Measurements from ENCODE around the gene SAMD13. TPM values are rescaled to one million over a fixed set of nuclear protein-coding genes. Genes with fewer than 3 reads are reported as not detected.

Gene SAMD13
- total and polyA plus RNA-seq, 2 of the 8 experiments (the other 6 are each of a cell fraction or from before 2014, with no cell fraction given), result 0.86 to 2.3 TPM

DNA sequence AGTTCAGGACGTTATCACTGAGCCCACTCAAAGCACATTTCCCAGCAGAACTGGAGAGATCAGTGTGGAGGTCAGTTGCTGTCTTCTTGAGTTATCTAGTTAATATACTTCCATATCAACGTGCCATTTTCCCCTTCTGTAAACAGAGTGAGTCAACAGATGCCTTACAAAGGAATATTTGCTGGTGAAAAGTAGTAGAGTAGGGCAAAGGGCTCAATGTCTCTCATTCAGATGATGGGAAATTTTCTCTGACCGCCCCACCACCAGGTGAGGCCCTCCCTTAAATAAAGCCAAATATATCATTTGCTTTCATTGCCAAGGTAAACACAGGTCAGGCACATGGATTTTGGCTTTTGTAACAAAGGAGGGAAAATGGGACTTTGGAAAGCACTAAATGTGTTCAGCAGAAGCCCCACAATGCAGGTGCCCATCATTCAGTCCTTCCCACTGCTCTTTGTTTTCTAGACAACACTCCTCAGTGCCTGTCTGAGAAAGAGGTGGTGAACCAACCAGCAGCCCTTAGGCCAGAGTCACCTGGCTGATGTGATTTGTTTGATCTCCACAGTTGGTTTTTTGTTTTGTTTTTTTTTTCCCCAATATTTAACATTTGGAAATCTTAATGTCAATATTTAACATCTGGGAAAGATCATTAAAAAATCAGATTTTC is 40.5 kb upstream of the SAMD13 start:
- H3K9ac ChIP-seq (replicated peaks in 1 of 4; ENCODE audit: extremely low read depth in 1 of 4, low read depth in 3 of 4, low read length in 3 of 4), result no peak overlapping the region
- H3K4me2 ChIP-seq (ENCODE audit: insufficient read depth in 1 of 2, low read depth in 2 of 2, low read length in 2 of 2), result no peak overlapping the region
- H4K91ac ChIP-seq (replicated peaks; ENCODE audit: insufficient read length, low read length), result no peak overlapping the region
- no peak overlapping the region for H3K23ac ChIP-seq (ENCODE audit: insufficient read length)
- no peaks in the 10 kb centered on the region for H3K36me3 ChIP-seq (ENCODE audit: control insufficient read depth in 2 of 4, insufficient read depth in 4 of 4, low read length in 3 of 4)
- no peak overlapping the region for H2BK12ac ChIP-seq (ENCODE audit: low read depth, low read length)
- H3K4me3 ChIP-seq (ENCODE audit: extremely low read depth in 1 of 4, insufficient read depth in 2 of 4, low read depth in 3 of 4, low read length in 4 of 4), result no peak overlapping the region
- H3K4ac ChIP-seq (replicated peaks; ENCODE audit: insufficient read length, low read depth, low read length), result no peak overlapping the region
- H3K9me3 ChIP-seq (ENCODE audit: insufficient read depth in 2 of 2, low read depth in 1 of 2, low read length in 1 of 2), result no peaks in the 10 kb centered on the region
- H2BK5ac ChIP-seq (ENCODE audit: low read depth, low read length), result no peak overlapping the region
- POLR2A ChIA-PET (ENCODE audit: partially characterized antibody), result no interaction called here
- H3K23me2 ChIP-seq (ENCODE audit: low read depth, low read length), result no peaks in the 10 kb centered on the region
- H2AFZ ChIP-seq (ENCODE audit: low read length), result 0 out of 2 replicates have a peak overlapping the region, but pooled peaks have one; percentile 62
- H4K8ac ChIP-seq (ENCODE audit: extremely low read depth, insufficient read depth, low read length), result no peak overlapping the region
- FAIRE-seq (no peak), DNase-seq (ENCODE audit: low read depth in 1 of 2, low spot score in 2 of 2) (no peak)
- H2AK5ac ChIP-seq (ENCODE audit: low read depth, low read length), result no peak overlapping the region
- H3K18ac ChIP-seq (ENCODE audit: extremely low read depth, low read length), result no peak overlapping the region
- no peaks in the 10 kb centered on the region for H3K79me1 ChIP-seq (ENCODE audit: low read depth, low read length)
- H3K14ac ChIP-seq (ENCODE audit: insufficient read length), result no peak overlapping the region
- no peak overlapping the region for H2BK20ac ChIP-seq (ENCODE audit: low read length)
- no peak overlapping the region for H4K5ac ChIP-seq (ENCODE audit: insufficient read length, low read depth, low read length)
- H3K4me1 ChIP-seq (replicated peaks in 1 of 4; ENCODE audit: control insufficient read depth in 3 of 4, insufficient read depth in 4 of 4, low read length in 3 of 4), result no peaks in the 10 kb centered on the region
- no peak overlapping the region for H2BK15ac ChIP-seq (ENCODE audit: low read length)
- no peak overlapping the region for H2BK120ac ChIP-seq (replicated peaks; ENCODE audit: low read depth, low read length)
- H3K56ac ChIP-seq (replicated peaks; ENCODE audit: insufficient read length, low read depth, low read length), result no peak overlapping the region
- H3K27me3 ChIP-seq (replicated peaks in 1 of 4; ENCODE audit: control insufficient read depth in 3 of 4, extremely low read depth in 1 of 4, insufficient read depth in 3 of 4, low read length in 3 of 4), result no peaks in the 10 kb centered on the region
- no peaks in the 10 kb centered on the region for H3K79me2 ChIP-seq (ENCODE audit: control insufficient read depth in 1 of 2, insufficient read depth in 2 of 2, low read length in 2 of 2)
- H4K20me1 ChIP-seq (replicated peaks in 1 of 2; ENCODE audit: control insufficient read depth in 1 of 2, insufficient read depth in 2 of 2, low read length in 2 of 2), result no peaks in the 10 kb centered on the region
- CTCF ChIA-PET (ENCODE audit: partially characterized antibody), result interaction anchor here (0.8 kb wide), 1 partner anchor 42 kb away, joined by 3 read pairs; no protein-coding TSS in a partner anchor
- H3K27ac ChIP-seq (ENCODE audit: low read depth, low read length), result no peak overlapping the region
- 89% methylated on average over 3 of the region's 3 CpGs; no CpG with 5 or more reads in 1 of the 2 experiments for WGBS, 2 experiments (ENCODE audit: extremely low coverage in 1 of 2, insufficient coverage in 1 of 2, insufficient read length in 1 of 2, insufficient replicate concordance in 2 of 2, low coverage in 1 of 2, low lambda C conversion rate in 2 of 2, missing lambda C conversion rate in 1 of 2)
- TF ChIP-seq POU5F1 (IDR thresholded peaks at IDR 0.05; ENCODE audit: low read depth, low read length) (no peak), RAD21 (IDR thresholded peaks at IDR 0.05 in 1 of 2, conservative IDR thresholded peaks at IDR 0.05 in 1 of 2; ENCODE audit: low read depth in 2 of 2, low read length in 2 of 2) (no peak), SP2 (IDR thresholded peaks at IDR 0.05; ENCODE audit: low read length) (no peak), SP1 (IDR thresholded peaks at IDR 0.05; ENCODE audit: low read depth, low read length) (no peak), SUZ12 (IDR thresholded peaks at IDR 0.05; ENCODE audit: low read length) (no peak), BRCA1 (IDR thresholded peaks at IDR 0.05; ENCODE audit: low read depth, low read length) (no peak), KDM4A (IDR thresholded peaks at IDR 0.05; ENCODE audit: low read depth, low read length, severe bottlenecking) (no peak)
- TF ChIP-seq, protein P1, sequence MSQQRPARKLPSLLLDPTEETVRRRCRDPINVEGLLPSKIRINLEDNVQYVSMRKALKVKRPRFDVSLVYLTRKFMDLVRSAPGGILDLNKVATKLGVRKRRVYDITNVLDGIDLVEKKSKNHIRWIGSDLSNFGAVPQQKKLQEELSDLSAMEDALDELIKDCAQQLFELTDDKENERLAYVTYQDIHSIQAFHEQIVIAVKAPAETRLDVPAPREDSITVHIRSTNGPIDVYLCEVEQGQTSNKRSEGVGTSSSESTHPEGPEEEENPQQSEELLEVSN (IDR thresholded peaks at IDR 0.05), result no peak
